Amygdala (tissue), 56 donors: ENCODE measurements around the gene TREH.
A peak's percentile ranks its signal among the peaks of the same experiment; 100 is the strongest.

Experiments
- DNase-seq, 56 donors: peaks; one replicate each; lab custom pipeline; 2025; lab: John Stamatoyannopoulos, UW

Gene TREH

GRCh38 chr11:118653684-118654390, 25.6 kb downstream of the TREH start:
- DNase-seq: no peak

DNA sequence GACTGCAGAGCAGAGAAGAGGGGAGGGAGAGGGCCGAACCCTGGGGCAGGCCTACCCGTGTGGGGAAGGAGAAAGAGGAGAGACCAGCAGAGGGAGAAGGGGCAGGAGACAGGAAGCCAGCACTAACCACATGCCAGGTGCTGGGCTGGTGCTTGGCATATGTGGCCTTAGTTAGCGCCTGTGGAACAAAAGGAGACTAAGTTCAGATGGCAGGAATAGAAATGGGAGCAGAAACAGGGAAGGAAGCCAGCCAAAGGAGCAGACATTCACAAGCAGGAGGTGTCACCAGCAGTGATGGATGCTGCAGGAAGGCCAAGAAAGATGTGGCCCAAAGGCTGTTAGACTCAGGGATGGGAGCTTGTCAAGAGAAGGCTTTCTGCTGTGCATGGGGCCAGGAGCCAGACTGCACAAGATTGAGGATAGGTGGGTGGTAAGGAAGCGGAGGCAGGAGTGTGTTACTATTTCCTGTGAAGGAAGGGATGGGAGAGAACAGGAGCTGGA, 26.7 kb downstream of the TREH start:
- peak in 8 of 56 donors; percentile 23 to 45 (median 33) for DNase-seq

- no peak for DNase-seq
These were observed 27.6 kb downstream of the TREH start for GRCh38 chr11:118651820-118652219.

GRCh38 chr11:118650366-118650765, 29.1 kb downstream of the TREH start:
- no peak for DNase-seq

DNA sequence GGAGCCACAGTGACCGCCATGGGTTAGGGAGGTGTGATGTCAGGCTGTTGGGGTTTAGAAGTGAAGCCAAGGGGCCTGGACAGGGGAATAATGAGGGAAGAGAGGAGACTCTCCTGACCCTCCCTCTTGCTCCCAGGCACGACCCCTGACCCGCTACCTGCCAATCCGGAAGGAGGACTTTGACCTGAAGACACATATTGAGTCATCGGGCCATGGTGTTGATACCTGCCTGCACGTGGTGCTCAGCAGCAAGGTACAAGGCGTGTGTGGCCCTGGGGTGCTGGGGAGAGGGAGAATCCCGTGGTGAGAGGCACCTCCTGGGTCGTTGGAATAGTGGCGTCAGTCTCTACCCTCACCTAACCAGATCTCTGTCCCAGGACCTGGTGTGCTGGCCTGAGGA, 29.5 kb downstream of the TREH start:
- no peak for DNase-seq

DNA sequence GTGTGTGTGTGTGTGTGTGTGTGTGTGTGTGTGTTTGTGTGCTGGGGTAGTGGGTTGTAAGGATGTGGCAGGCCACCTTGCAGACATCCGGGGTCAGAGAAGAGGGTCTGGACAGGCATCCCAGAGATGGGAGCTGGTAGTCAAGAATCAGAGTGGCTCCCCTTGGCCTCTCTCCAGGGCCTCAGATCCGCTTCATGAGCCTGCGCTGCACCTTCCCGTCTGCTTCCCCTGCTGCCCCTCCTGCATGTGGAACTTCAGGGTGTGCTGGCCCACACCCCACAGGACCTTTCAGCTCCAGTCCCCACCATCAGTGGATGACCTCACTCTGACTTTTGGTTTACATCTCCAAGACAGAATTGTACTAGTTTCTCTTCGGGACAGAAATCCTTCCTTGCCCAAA, 31.2 kb downstream of the TREH start:
- DNase-seq: no peak

DNA sequence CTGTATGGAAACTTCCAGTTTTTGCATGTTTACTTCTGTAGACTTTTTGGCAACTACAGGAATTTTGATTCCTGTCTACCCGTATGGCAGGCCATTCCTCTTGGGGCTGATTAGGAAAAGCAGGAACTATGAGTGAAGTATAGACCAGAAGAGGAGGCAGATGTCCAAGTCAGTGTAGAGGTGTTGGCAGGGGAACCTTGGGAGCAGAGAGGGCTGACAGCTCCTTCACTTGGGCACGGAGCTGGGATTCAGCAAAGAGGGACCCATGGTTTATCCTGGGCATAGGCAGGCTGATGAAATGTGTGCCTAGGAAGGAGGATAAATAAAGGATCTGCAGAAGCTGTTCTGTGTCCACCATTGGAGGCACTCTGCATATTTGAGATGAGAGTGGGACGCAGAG, 33.1 kb downstream of the TREH start:
- no peak for DNase-seq

GRCh38 chr11:118645066-118645715, 34.3 kb downstream of the TREH start:
- no peak for DNase-seq

DNA sequence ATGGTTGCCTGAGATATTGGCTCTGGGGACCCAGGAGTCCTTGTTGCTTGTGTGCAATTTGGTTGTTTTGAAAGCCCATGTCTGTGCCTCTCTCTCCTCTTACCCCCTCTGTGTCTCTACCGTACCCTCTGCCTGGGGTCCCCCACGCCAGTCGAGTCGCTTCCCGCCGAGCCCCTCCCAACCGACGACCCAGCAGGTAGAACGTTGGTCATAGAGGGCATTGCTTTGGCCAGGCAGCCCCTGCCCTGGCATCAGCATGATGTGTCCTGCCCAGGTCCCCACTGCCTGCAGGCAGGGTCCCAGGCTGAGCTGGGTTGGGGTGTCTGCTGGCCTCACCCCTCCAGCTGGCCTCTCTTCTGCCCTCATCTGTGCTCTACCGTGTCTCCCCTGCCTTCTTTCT, 35.0 kb downstream of the TREH start:
- DNase-seq: no peak

GRCh38 chr11:118643995-118644345, 35.5 kb downstream of the TREH start:
- DNase-seq: no peak

GRCh38 chr11:118643142-118643994, 36.1 kb downstream of the TREH start:
- peak in 1 of 56 donors; percentile 22 for DNase-seq

- DNase-seq: no peak
These were observed 37.9 kb downstream of the TREH start for GRCh38 chr11:118641397-118642019.

GRCh38 chr11:118640332-118641154, 38.9 kb downstream of the TREH start:
- DNase-seq: no peak

- no peak for DNase-seq
These were observed 39.6 kb downstream of the TREH start for GRCh38 chr11:118639899-118640298.

GRCh38 chr11:118638726-118639125, 40.7 kb downstream of the TREH start:
- DNase-seq: no peak

DNA sequence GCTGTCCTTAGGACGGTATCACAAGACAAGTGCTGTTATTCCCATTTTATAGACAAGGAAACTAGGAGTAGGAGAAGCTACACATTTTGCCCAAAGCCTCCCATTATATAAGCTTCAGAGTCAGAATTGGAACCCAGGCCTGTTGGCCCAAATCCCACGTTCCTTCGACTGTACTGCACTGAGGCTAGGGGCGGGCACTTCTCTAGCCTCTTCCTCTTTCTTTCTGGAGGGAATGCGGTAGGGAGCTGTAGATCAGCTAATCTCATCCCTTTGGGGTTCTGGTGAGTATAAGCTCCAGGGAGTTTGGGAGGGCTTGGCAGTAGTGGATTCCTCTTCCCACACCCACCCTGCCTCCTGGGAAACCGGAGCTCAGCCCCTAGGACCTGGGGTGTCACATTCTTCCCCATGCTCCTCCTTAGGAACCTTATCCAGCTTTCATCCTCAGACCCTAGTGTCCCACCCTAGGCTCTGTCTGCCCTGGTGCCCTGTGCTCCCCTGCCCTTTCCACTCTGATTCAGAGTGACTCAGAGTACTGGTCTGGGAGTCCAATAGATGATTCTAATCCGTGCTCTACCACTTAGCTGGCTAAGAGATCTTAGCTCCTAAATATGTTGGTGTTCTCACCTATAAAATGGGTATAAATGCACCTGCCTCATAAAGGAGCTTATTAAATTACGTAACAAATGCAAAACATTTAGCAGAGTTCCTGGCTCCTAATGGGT, 42.7 kb downstream of the TREH start:
- no peak for DNase-seq

DNA sequence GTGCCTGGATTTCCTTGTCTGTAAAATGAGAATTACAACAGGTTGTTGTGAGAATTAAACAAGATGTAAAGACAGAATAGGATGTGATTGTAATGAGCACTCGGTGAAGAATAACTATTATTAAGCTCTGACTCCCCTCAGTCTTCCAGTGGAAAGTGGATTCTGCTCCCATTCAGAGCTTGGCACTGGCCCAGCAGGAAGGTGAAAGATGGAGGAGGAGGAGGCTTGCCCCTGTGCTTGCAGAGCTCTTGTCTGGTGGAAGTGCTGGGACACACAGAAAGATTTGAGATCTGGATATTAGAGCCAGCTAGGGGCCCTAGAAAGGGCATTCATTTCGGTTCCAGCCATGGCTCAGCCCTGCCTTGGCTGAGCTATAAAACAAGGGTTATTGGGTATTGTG, 43.8 kb downstream of the TREH start:
- DNase-seq: no peak

DNA sequence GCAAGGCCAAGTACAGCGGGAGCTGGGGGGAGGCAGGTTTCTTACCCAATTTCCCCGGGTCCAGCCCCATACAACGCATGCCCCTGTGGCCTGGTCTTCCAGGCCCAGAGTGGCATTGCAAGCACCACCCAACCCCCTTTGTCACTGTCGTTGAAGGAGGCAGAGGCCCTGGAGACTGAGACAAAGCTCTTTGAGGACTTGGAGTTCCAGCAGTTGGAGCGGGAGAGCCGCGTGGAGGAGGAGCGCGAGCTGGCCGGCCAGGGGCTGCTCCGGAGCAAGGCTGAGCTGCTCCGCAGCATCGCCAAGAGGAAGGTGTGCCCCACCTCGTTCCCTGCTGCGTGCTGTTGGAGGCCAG, 44.2 kb downstream of the TREH start:
- peak in 18 of 56 donors; percentile 17 to 67 (median 42) for DNase-seq
